Epithelial cell of esophagus (primary cell): ENCODE data around the gene PHF10.

Source experiments
- DNase-seq: peaks from one replicate; pipeline ENCODE4 v3.0.0; 2010; ENCODE audit warnings: low read depth
- H3K4me3 ChIP-seq: 2 replicates; pipeline ENCODE4 v1.5.1; 2011; ENCODE audit warnings: mild to moderate bottlenecking, low read length, control low read depth
- TF ChIP-seq, protein P1 (sequence below): IDR thresholded peaks from 2 replicates; pipeline ENCODE4 v1.5.1; 2011; ENCODE audit warnings: low read depth, mild to moderate bottlenecking, low read length, control low read depth, inconsistent platforms; ENCODE audit not compliant: insufficient read depth; ENCODE audit errors: missing control alignments

The PHF10 gene

DNA sequence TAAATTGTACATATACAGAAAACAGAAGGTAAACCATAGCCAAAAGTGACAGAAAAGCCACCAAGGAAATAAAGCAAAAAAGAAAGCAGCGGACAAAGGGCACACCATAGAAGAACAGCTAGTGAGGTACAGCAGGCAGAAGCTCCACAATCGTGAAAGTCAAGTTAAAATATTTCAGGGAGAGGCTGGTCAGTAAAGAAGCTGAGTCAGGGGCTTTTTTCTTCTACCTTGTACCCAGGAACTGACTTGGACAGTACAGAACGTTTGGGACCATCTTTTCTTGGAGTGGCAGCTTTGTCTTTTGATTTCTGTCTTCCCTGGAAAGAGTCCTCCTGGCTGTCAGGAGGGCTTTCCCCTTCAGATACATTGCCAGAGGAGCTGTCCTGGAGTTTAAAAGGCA is 14.3 kb downstream of the PHF10 start:
- TF ChIP-seq, protein P1, sequence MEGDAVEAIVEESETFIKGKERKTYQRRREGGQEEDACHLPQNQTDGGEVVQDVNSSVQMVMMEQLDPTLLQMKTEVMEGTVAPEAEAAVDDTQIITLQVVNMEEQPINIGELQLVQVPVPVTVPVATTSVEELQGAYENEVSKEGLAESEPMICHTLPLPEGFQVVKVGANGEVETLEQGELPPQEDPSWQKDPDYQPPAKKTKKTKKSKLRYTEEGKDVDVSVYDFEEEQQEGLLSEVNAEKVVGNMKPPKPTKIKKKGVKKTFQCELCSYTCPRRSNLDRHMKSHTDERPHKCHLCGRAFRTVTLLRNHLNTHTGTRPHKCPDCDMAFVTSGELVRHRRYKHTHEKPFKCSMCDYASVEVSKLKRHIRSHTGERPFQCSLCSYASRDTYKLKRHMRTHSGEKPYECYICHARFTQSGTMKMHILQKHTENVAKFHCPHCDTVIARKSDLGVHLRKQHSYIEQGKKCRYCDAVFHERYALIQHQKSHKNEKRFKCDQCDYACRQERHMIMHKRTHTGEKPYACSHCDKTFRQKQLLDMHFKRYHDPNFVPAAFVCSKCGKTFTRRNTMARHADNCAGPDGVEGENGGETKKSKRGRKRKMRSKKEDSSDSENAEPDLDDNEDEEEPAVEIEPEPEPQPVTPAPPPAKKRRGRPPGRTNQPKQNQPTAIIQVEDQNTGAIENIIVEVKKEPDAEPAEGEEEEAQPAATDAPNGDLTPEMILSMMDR: no peak
- no peak for DNase-seq
- no peak overlapping the region for H3K4me3 ChIP-seq

- TF ChIP-seq, protein P1: no peak
- H3K4me3 ChIP-seq: no peak overlapping the region
- DNase-seq: no peak
Observed at GRCh38 chr6:169709293-169709692, 15.0 kb downstream of the PHF10 start.

DNA sequence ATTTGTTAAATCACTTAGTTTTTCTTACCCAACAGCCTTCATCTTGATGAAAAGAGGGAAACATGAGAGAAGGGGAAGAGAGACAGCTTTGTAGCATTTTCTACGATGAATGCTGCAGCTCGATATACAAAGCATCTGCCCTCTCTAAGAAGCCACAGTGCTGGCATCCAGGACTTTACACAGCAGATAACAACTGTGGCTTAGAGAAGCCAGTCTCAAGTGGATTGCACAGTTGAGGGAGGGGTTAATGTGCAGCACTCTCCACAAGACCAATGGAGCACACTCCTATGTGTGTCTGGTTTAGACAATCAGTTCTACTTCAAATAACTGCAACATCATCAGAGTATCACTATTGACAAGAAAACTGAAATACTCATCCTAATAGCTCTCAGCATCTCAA is 16.5 kb downstream of the PHF10 start:
- TF ChIP-seq, protein P1: no peak
- H3K4me3 ChIP-seq: no peak overlapping the region
- DNase-seq: no peak

DNA sequence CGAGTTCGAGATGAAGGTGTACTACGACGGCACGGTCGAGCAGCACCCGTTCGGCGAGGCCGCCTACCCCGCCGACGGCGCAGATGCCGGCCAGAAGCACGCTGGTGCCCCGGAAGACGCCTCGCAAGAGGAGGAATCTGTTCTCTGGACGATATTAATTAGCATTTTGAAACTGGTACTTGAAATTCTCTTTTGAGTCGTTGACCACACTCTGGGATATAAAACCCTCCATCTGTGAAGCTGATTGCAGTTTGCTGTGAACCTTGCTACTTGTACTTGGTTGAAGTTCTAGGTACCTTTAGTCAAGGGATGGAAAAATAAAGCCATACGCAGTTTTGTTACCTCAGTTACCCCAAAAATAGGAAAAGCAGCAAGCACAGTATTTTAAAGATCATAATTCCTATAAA is 21.5 kb downstream of the PHF10 start:
- peak overlapping the region; percentile 87 for H3K4me3 ChIP-seq
- DNase-seq: no peak
- TF ChIP-seq, protein P1: no peak

- peak within 1 kb of the TSS; percentile 87 for H3K4me3 ChIP-seq
- TF ChIP-seq, protein P1: no peak
- DNase-seq: peak; percentile 97
Observed at GRCh38 chr6:169701954-169702839, 22.1 kb downstream of the PHF10 start, which contains the start of the genes C6orf120 and WDR27. C6orf120 (plus strand) TSS chr6:169702126; CDS start chr6:169702460, 334 bp downstream. WDR27 (minus strand) TSS chr6:169702029; CDS start chr6:169689005, 13,024 bp downstream.

DNA sequence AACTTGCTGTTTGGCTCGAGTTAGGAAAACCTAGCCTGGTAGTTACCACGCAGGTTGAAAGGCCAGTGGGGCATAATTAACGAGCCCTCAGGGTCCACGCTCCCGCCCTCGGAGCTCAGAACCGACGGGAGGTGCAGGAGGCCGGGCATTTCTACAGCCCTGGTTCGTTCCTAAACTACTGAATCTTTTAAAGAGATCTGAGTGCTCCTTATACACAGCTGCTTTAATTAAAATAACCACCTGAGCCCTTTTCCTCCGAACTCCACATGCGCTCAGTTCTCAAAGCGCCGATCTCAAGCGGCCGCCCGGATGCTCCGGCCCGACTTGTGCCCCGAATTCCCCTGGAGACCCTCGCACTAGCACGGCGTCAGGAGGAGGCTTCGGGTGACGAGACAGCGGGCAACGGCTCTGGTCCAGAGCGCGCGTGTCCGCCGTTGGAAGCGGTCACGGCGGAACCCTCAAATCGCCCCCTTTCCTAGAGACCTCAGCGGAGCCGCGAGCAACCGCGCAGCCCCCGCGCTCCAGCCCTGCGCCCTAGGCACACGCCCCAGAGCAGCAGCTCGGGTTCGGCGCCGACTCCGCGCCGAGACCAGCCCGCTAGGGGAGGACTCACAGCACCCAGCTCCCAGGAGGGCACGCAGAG is 22.9 kb downstream of the PHF10 start:
- TF ChIP-seq, protein P1: no peak
- peak overlapping the region; percentile 87 for H3K4me3 ChIP-seq
- peak; percentile 18 for DNase-seq
